NT2/D1 (cell line): ENCODE measurements around the gene TRIM75.
"Not testable (repeated sequence)": the region's sequence is repeated elsewhere in the genome, so short reads cannot be mapped to it uniquely, and the experiment has no call there.

Source experiments
- DNase-seq: peaks from one replicate; pipeline ENCODE4 v3.0.0-alpha.2; 2011; ENCODE audit warnings: low read depth, low spot score
- H3K27me3 ChIP-seq: 2 replicates; pipeline ENCODE4 v1.6.0; 2011; ENCODE audit warnings: mild to moderate bottlenecking; ENCODE audit not compliant: insufficient read length, insufficient read depth
- H3K36me3 ChIP-seq: 2 replicates; pipeline ENCODE4 v1.6.1; 2011; ENCODE audit warnings: mild to moderate bottlenecking, low read length, mixed read lengths; ENCODE audit not compliant: insufficient read depth, insufficient read length
- H3K4me1 ChIP-seq: 2 replicates; pipeline ENCODE4 v1.5.1; 2011; ENCODE audit not compliant: insufficient read depth, insufficient read length
- H3K4me3 ChIP-seq: 2 replicates; pipeline ENCODE4 v1.5.1; 2011; ENCODE audit warnings: low read depth; ENCODE audit not compliant: insufficient read length
- H3K9ac ChIP-seq: 2 replicates; pipeline ENCODE4 v1.6.0; 2011; ENCODE audit warnings: low read depth; ENCODE audit not compliant: insufficient read length
- H3K9me3 ChIP-seq: 2 replicates; pipeline ENCODE4 v1.5.1; 2011; ENCODE audit warnings: mild to moderate bottlenecking, low read length; ENCODE audit not compliant: insufficient read depth
- SUZ12 ChIP-seq: IDR thresholded peaks from 2 replicates; pipeline ENCODE4 v1.6.1; 2011; ENCODE audit not compliant: insufficient read length, insufficient read depth; ENCODE audit errors: extremely low read depth
- YY1 ChIP-seq: IDR thresholded peaks from 2 replicates; pipeline ENCODE4 v1.6.1; 2011; ENCODE audit not compliant: insufficient read length, insufficient read depth
- ZNF274 ChIP-seq: IDR thresholded peaks from 2 replicates; pipeline ENCODE4 v1.6.1; 2011; ENCODE audit warnings: mild to moderate bottlenecking, low read depth, low read length

Gene TRIM75

DNA sequence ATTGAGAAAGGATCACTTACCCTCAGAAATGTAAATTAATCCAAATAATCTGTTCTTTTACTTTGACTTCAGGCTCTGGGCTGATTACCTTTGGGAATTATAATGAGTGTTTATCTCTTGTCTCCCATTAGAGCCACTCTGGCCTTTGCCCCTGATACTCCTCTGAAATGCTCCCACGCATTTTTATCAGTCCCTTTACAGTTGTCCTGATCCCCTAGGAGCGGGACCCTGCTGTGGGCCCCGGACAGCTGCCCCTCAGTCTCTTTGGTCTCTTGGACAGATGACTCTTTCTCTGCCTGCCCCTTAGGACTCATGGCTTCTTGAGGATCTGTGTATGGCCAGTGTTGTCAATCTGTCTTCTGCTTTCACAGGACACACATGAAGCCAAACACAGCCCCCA, 1.0 kb upstream of the TRIM75 start:
- no peak overlapping the region for H3K4me3 ChIP-seq
- no peaks in the 10 kb centered on the region for H3K9me3 ChIP-seq
- TF ChIP-seq YY1 (no peak), SUZ12 (no peak), ZNF274 (no peak)
- peaks cover 2% of the 10 kb centered on the region for H3K4me1 ChIP-seq
- H3K9ac ChIP-seq = no peak overlapping the region
- H3K36me3 ChIP-seq = no peaks in the 10 kb centered on the region
- H3K27me3 ChIP-seq = no peaks in the 10 kb centered on the region
- no peak for DNase-seq

DNA sequence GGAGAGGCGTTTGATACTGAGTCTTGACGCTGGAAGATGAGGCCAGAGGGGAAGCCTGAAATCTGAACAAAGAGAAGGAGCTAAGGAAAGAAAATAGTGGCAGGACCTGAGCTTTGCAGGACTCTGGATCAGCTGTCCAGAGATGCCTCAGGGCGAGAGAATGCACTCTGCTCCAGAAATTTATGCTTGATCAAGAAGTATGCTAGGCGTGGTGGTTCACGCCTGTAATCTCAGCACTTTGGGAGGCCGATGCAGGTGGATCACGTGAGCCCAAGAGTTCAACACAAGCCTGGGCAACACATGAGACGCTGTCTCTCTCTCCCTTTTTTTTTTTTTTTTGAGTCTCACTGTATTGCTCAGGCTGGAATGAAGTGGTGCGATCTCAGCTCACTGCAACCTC, 1.9 kb downstream of the TRIM75 start:
- no peaks in the 10 kb centered on the region for H3K36me3 ChIP-seq
- H3K9me3 ChIP-seq = no peaks in the 10 kb centered on the region
- H3K4me3 ChIP-seq = no peak overlapping the region
- no peak for DNase-seq
- no peak for TF ChIP-seq SUZ12
- TF ChIP-seq ZNF274 = no peak
- TF ChIP-seq YY1 = no peak
- H3K9ac ChIP-seq = no peak overlapping the region
- no peaks in the 10 kb centered on the region for H3K27me3 ChIP-seq
- H3K4me1 ChIP-seq = peaks cover 2% of the 10 kb centered on the region

DNA sequence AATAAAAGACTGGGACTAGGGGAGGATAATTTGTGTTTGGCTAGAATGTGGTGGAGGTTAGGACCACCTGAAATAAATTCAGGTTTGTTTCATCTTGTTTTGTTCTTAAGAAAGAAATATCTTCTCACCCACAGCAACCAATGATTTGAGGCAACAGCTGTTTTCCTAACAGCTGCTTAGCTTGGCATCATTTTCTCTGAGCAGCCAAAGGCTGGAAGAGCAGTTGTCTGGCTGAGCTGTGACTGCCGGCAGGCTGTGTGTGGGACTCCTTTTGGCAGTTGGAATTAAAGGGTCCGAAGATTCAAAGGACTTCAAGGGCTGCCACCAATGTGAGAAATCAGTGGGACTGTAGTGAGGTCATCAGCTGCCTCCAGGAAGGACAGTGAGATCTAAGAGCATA, 5.0 kb downstream of the TRIM75 start:
- Histone ChIP-seq H3K27me3 (no peaks in the 10 kb centered on the region), H3K36me3 (no peaks in the 10 kb centered on the region), H3K9ac (no peak overlapping the region), H3K4me3 (no peak overlapping the region), H3K4me1 (no peaks in the 10 kb centered on the region), H3K9me3 (no peaks in the 10 kb centered on the region)
- TF ChIP-seq ZNF274 = no peak
- TF ChIP-seq YY1 = no peak
- no peak for TF ChIP-seq SUZ12
- no peak for DNase-seq

DNA sequence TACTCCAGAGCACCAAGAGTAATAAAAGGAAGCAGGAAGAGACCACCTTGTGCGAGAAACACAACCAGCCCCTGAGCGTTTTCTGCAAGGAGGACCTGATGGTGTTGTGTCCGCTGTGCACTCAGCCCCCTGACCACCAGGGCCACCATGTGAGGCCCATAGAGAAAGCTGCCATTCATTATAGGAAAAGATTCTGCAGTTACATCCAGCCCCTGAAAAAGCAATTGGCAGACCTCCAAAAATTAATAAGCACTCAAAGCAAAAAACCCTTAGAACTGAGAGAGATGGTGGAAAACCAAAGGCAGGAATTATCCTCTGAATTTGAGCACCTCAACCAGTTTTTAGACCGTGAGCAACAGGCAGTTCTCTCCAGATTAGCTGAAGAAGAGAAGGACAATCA, 5.7 kb downstream of the TRIM75 start:
- DNase-seq = no peak
- no peak overlapping the region for H3K4me3 ChIP-seq
- no peaks in the 10 kb centered on the region for H3K27me3 ChIP-seq
- H3K4me1 ChIP-seq = no peaks in the 10 kb centered on the region
- no peak overlapping the region for H3K9ac ChIP-seq
- no peak for TF ChIP-seq ZNF274
- no peak for TF ChIP-seq SUZ12
- no peak for TF ChIP-seq YY1
- no peaks in the 10 kb centered on the region for H3K9me3 ChIP-seq
- H3K36me3 ChIP-seq = no peaks in the 10 kb centered on the region

DNA sequence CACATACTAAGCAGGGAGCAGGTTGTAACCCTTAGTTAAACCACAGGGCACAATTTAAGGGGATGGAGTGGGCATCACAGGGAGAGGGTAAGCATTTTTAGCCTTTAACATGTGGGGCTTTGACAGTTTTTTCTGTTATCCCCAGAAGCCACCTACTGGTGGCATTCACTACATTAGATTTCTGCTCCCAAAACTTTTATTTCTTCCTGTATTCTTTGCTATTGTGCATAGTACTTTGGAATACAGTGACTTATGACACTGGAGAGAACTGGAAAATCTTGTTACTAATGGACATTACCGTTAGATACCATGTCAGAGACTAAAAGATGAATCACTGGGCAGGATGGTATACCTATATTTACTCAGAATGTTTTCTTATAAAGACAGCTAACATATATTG, 7.3 kb downstream of the TRIM75 start:
- Histone ChIP-seq H3K9me3 (no peaks in the 10 kb centered on the region), H3K4me1 (no peaks in the 10 kb centered on the region), H3K9ac (no peak overlapping the region), H3K36me3 (no peaks in the 10 kb centered on the region), H3K27me3 (no peaks in the 10 kb centered on the region), H3K4me3 (no peak overlapping the region)
- no peak for DNase-seq
- TF ChIP-seq SUZ12 (no peak), YY1 (no peak), ZNF274 (no peak)

DNA sequence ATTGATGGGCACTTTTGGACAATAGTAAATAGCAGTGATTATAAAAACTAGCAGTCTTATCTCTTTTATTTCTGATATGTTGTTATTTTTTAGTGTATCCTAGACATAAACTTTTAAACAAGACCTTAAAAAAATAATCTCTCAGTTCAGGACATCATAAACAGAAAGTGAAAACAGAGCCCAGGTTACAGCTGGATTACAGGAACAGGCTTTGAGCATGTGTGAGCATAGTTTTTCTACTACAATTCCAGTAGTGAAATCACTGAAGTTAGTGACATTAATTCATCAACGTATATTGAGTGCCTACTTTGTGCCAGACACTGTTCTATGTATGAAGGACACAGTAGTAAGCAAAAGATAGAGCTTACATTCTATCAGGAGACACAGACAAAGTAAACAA, 16.9 kb downstream of the TRIM75 start:
- H3K27me3 ChIP-seq = no peaks in the 10 kb centered on the region
- TF ChIP-seq SUZ12 (no peak), ZNF274 (no peak), YY1 (no peak)
- no peak overlapping the region for H3K4me3 ChIP-seq
- no peak for DNase-seq
- H3K36me3 ChIP-seq = no peaks in the 10 kb centered on the region
- H3K9ac ChIP-seq = no peak overlapping the region
- no peaks in the 10 kb centered on the region for H3K4me1 ChIP-seq
- H3K9me3 ChIP-seq = no peaks in the 10 kb centered on the region

DNA sequence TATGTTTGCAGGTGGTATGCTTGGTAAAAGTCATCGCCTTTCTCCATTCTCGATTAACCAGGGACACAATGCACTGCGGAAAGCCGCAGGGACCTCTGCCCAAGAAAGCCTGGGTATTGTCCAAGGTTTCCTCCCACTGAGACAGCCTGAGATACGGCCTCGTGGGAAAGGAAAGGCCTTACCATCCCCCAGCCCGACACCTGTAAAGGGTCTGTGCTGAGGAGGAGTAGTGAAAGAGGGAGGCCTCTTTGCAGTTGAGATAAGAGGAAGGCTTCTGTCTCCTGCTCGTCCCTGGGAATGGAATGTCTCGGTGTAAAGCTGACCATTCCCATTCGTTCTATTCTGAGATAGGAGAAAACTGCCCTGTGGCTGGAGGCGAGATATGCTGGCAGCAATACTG, 19.7 kb downstream of the TRIM75 start:
- not testable (repeated sequence) for H3K9me3 ChIP-seq, DNase-seq, H3K4me3 ChIP-seq, H3K4me1 ChIP-seq, H3K36me3 ChIP-seq, H3K27me3 ChIP-seq, H3K9ac ChIP-seq

DNA sequence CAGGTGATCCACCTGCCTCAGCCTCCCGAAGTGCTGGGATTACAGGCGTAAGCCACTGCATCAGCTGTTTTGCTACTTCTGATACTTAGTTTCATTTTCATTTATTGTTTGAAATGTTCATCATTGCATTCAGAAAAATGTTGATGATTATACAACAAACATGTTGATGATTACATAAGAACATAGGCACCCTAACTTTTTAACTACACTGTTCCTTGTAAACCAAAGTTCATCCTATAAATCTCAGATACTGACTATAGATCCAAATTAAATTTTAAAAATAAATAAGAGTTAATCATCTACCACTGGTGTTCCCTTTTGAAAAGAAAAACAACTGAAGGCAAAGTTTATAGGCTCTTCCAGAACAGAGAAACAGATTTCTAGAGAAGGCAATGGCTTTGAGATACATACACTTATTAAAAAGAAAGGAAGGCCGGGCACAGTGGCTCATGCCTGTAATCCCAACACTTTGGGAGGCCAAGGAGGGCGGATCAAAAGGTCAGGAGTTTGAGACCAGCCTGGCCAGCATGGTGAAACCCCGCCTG, 23.4 kb downstream of the TRIM75 start:
- no peak overlapping the region for H3K4me3 ChIP-seq
- H3K27me3 ChIP-seq = no peaks in the 10 kb centered on the region
- TF ChIP-seq YY1 (no peak), SUZ12 (no peak)
- H3K9me3 ChIP-seq = no peaks in the 10 kb centered on the region
- no peak for DNase-seq
- no peak overlapping the region for H3K9ac ChIP-seq
- H3K4me1 ChIP-seq = no peaks in the 10 kb centered on the region
- peaks cover 9% of the 10 kb centered on the region for H3K36me3 ChIP-seq
